MCF 10A (cell line): ENCODE data around the gene PBX3. TPM values are rescaled to one million over a fixed set of nuclear protein-coding genes. Genes with fewer than 3 reads are reported as not detected.
A peak's percentile ranks its signal among the peaks of the same experiment; 100 is the strongest.

Experiments used
- BruUV-seq: library from RNA; stranded (reverse); fragments of 400-500 nt; replicated peaks from 2 replicates; lab custom pipeline; 2021; lab: Mats Ljungman, UMichigan
- CTCF ChIA-PET: fragments of 300-600 bp; sonication (Branson Sonifier 250); formaldehyde crosslinking; extraction: SDS; loops from one replicate; lab custom pipeline; 2021; ENCODE audit warnings: antibody characterized with exemption, inconsistent platforms; lab: Yijun Ruan, JAX
- POLR2A ChIA-PET: fragments of 300-600, 350-650 bp; sonication (Branson Sonifier 250); formaldehyde crosslinking; extraction: SDS; loops from one replicate; lab custom pipeline; 2020; ENCODE audit warnings: antibody characterized with exemption, inconsistent platforms; lab: Yijun Ruan, JAX
- DNase-seq: peaks from one replicate; pipeline ENCODE4 v3.0.0-alpha.2; 2018; ENCODE audit not compliant: unreplicated experiment
- H3K27ac Mint-ChIP-seq: one replicate; pipeline ENCODE4 v1.8.0; 2022; ENCODE audit warnings: mild to moderate bottlenecking, low read depth, mixed read lengths; ENCODE audit not compliant: unreplicated experiment
- H3K27me3 Mint-ChIP-seq: one replicate; pipeline ENCODE4 v1.8.0; 2022; ENCODE audit warnings: mixed read lengths; ENCODE audit not compliant: insufficient read depth, unreplicated experiment
- H3K36me3 Mint-ChIP-seq: one replicate; pipeline ENCODE4 v1.8.0; 2022; ENCODE audit warnings: mild to moderate bottlenecking, moderate library complexity, mixed read lengths; ENCODE audit not compliant: insufficient read depth, unreplicated experiment
- H3K4me1 Mint-ChIP-seq: one replicate; pipeline ENCODE4 v1.8.0; 2022; ENCODE audit warnings: mixed read lengths; ENCODE audit not compliant: insufficient read depth, unreplicated experiment
- H3K4me3 Mint-ChIP-seq: one replicate; pipeline ENCODE4 v1.8.0; 2022; ENCODE audit warnings: mild to moderate bottlenecking, moderate library complexity, mixed read lengths; ENCODE audit not compliant: unreplicated experiment
- H3K9me3 Mint-ChIP-seq: one replicate; pipeline ENCODE4 v1.8.0; 2022; ENCODE audit warnings: mixed read lengths; ENCODE audit not compliant: unreplicated experiment
- CTCF ChIP-seq: fragments of 200-600 bp; IDR thresholded peaks from one replicate; pipeline ENCODE4 v1.8.0; 2022; ENCODE audit warnings: antibody characterized with exemption, mild to moderate bottlenecking; ENCODE audit not compliant: unreplicated experiment
- intact Hi-C: fragments of 100-400 bp; cut with micrococcal nuclease; formaldehyde crosslinking; loops from 2 replicates; pipeline ENCODE4 v1.14.1; 2022
- total RNA-seq: library from RNA; stranded (reverse); gene quantifications from 2 replicates; pipeline ENCODE4 v1.2.3, GENCODE V29; 2022

PBX3 gene
- total RNA-seq, 1 experiment from 2014 or later: 17.5 TPM

GRCh38 chr9:125745682-125746016 is 1.5 kb upstream of the PBX3 start:
- H3K36me3 Mint-ChIP-seq: no peaks in the 10 kb centered on the region
- H3K9me3 Mint-ChIP-seq: no peaks in the 10 kb centered on the region
- H3K4me1 Mint-ChIP-seq: peaks cover 20% of the 10 kb centered on the region
- H3K27me3 Mint-ChIP-seq: no peaks in the 10 kb centered on the region
- H3K4me3 Mint-ChIP-seq: peak overlapping the region; percentile 84
- intact Hi-C loops: loop anchor here (1.0 to 10.0 kb wide), 8 partner anchors 43 to 749 kb away; no protein-coding TSS in a partner anchor
- CTCF ChIA-PET: interaction anchor here (0.6 to 1.5 kb wide), 4 partner anchors 20 to 338 kb away, joined by 3 to 5 read pairs (median 3); no protein-coding TSS in a partner anchor
- no peak for TF ChIP-seq CTCF
- no peak for DNase-seq
- POLR2A ChIA-PET: interaction anchor here (1.0 to 2.1 kb wide), 10 partner anchors 9 to 233 kb away, joined by 3 to 18 read pairs (median 5); partner anchors contain the start of gene MAPKAP1
- BruUV-seq: no TSS peak
- peak overlapping the region; percentile 36 for H3K27ac Mint-ChIP-seq

DNA sequence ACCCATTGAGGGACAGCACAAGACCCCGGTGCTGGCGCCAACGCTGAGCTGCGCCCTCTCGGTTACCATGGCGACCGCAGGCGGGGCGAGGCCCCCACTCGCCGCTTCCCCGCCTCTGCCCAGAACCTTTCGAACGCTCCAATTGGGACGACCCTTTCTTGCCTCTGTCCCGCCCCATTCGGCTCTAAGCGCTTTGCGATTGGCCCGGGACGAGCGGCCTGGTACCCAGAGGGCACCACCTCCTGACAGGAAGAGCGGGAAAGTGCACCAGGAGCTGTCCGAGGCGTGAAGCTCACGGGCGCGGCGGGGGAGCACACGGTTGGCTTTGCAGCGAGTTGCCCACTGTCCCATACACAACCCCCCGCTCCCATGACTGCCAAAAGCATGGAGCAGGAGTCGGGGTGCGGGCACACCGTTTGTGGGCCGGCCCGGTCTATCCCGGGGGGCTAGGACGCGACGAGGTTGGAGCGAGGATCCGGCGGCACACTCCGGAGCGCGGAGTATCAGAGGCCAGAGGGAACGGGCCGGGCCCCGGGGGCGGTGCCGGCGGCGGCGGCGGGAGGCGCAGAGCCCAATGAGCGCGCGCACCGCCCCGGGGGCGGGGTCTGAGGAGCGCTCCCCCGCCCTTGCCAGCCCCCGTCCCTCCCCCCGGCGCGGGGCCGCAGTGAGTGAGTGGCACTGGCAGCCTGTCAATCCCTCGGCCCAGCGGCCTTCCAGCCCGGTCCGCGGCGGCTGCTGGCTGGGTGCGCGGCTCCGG is 978 bp upstream of the PBX3 start:
- H3K27ac Mint-ChIP-seq: peak overlapping the region; percentile 36
- no peaks in the 10 kb centered on the region for H3K27me3 Mint-ChIP-seq
- no peak for TF ChIP-seq CTCF
- H3K9me3 Mint-ChIP-seq: no peaks in the 10 kb centered on the region
- ChIA-PET POLR2A (interaction anchor here (1.0 to 2.1 kb wide), 10 partner anchors 9 to 233 kb away, joined by 3 to 18 read pairs (median 5); partner anchors contain the start of gene MAPKAP1), CTCF (interaction anchor here (0.6 to 1.5 kb wide), 3 partner anchors 19 to 338 kb away, joined by 3 to 5 read pairs (median 3); no protein-coding TSS in a partner anchor)
- no peaks in the 10 kb centered on the region for H3K36me3 Mint-ChIP-seq
- BruUV-seq: no TSS peak
- intact Hi-C loops: loop anchor here (1.0 to 10.0 kb wide), 8 partner anchors 44 to 749 kb away; no protein-coding TSS in a partner anchor
- peak; percentile 97 for DNase-seq
- H3K4me1 Mint-ChIP-seq: peaks cover 24% of the 10 kb centered on the region
- H3K4me3 Mint-ChIP-seq: peak overlapping the region; percentile 84

GRCh38 chr9:125746774-125747052 is 460 bp upstream of the PBX3 start:
- no peak for TF ChIP-seq CTCF
- no TSS peak for BruUV-seq
- no peaks in the 10 kb centered on the region for H3K9me3 Mint-ChIP-seq
- DNase-seq: no peak
- ChIA-PET CTCF (no interaction called here), POLR2A (interaction anchor here (1.2 to 2.1 kb wide), 7 partner anchors 8 to 140 kb away, joined by 3 to 18 read pairs (median 5); partner anchors contain the start of gene MAPKAP1)
- H3K36me3 Mint-ChIP-seq: no peaks in the 10 kb centered on the region
- no peak overlapping the region for H3K27ac Mint-ChIP-seq
- intact Hi-C loops: loop anchor here (1.0 to 10.0 kb wide), 8 partner anchors 44 to 748 kb away; no protein-coding TSS in a partner anchor
- peak overlapping the region; percentile 84 for H3K4me3 Mint-ChIP-seq
- H3K27me3 Mint-ChIP-seq: no peaks in the 10 kb centered on the region
- peaks cover 27% of the 10 kb centered on the region for H3K4me1 Mint-ChIP-seq

DNA sequence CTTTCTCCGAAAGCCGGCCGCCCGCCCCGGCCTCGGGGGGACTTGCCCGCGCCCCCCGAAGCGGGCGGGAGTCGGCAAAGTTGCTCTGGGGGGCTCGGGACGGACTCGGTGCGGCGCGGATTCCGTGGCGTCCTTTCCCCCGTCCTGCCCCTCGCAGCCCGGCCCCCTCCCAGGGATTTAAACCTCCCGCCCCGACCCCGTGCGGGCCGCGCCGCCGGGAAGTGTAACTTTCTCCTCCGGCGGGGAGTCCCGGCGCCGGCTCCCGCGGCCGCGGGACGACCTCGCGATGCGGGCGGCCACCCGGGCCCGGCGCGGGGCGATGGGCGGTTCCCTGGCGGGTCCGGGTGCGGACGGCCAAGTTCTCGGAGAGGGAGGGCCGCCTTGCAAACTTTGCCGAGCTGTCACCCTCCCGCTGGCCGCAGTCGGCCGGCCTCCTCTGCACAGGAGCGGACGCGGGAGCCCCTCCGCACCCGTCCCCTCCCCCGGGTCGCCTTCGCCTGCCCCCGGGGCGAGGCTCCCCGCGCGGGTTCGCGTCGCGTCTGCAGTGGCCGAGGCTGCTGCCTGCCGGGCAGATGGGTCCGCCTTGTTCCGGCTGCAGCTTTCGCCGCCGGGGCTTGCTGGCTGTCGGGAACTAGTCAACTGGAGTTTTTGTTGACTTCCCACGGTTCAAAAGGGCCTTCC is 732 bp downstream of the PBX3 start:
- no peak for TF ChIP-seq CTCF
- peaks cover 34% of the 10 kb centered on the region for H3K4me1 Mint-ChIP-seq
- DNase-seq: peak; percentile 28
- H3K36me3 Mint-ChIP-seq: no peaks in the 10 kb centered on the region
- CTCF ChIA-PET: no interaction called here
- H3K27ac Mint-ChIP-seq: peak overlapping the region; percentile 80
- H3K4me3 Mint-ChIP-seq: peak overlapping the region; percentile 84
- H3K9me3 Mint-ChIP-seq: no peaks in the 10 kb centered on the region
- BruUV-seq: no TSS peak
- intact Hi-C loops: loop anchor here (2.0 to 10.0 kb wide), 7 partner anchors 46 to 747 kb away; no protein-coding TSS in a partner anchor
- H3K27me3 Mint-ChIP-seq: no peaks in the 10 kb centered on the region
- POLR2A ChIA-PET: interaction anchor here (0.7 to 3.9 kb wide), 12 partner anchors 9 to 184 kb away, joined by 3 to 31 read pairs (median 4); partner anchors contain the start of gene MAPKAP1
